Activated naive CD8-positive, alpha-beta T cell treated with anti-CD3 and anti-CD28 coated beads, Interleukin-2, amount 50 U/mL, for 24 hours (primary cell): ENCODE measurements around the gene DUSP2.

Experiments used
- ATAC-seq: fragments of 150-1000 bp; cut with Tn5 transposase; one replicate; pipeline ENCODE4 v1.10.0; 2021
- DNase-seq: peaks from one replicate; pipeline ENCODE4 v3.0.0; 2021
- H3K27ac Mint-ChIP-seq: one replicate; pipeline ENCODE4 v1.8.0; 2021; ENCODE audit warnings: mild to moderate bottlenecking, mixed read lengths
- H3K27me3 Mint-ChIP-seq: one replicate; pipeline ENCODE4 v1.8.0; 2021; ENCODE audit warnings: mixed read lengths
- H3K36me3 Mint-ChIP-seq: one replicate; pipeline ENCODE4 v1.8.0; 2021; ENCODE audit warnings: low read depth, mixed read lengths
- H3K4me1 Mint-ChIP-seq: one replicate; pipeline ENCODE4 v1.8.0; 2021; ENCODE audit warnings: mixed read lengths
- H3K4me3 Mint-ChIP-seq: one replicate; pipeline ENCODE4 v1.8.0; 2021; ENCODE audit warnings: mild to moderate bottlenecking, moderate library complexity, mixed read lengths
- H3K9me3 Mint-ChIP-seq: one replicate; pipeline ENCODE4 v1.8.0; 2021; ENCODE audit warnings: mixed read lengths

The DUSP2 gene

DNA sequence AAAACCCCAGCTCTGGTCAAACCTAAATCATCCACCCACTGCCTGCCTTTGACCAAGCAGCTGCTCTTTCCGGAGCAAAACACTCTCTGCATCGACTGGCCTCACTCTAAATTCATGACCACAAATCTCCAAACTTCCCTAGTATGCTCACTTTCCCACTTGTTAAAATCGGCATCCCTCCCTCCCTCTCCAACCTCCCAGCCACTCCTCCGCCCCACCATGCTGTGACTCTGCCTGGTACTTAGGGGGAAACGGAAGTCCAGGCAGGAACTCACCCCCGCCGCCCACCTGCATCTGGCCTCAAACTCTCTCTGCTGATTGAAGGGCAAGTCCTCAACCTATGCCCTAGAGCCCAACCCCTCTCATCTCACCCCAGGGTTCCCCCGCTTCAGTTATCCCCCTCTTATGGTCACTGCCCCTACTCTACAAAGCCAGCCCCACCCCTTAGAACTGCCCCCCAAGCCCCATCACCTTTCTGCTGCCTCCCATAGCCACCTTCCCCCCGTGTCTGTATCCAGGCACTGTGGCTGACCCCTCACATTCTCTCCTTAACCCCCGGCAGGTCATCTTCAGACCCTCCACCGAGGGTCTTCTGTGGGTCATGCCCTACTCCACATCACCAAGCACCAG, 25.0 kb downstream of the DUSP2 start:
- Mint-ChIP-seq H3K27me3 (peaks cover 40% of the 10 kb centered on the region), H3K9me3 (no peaks in the 10 kb centered on the region), H3K4me1 (peaks cover 19% of the 10 kb centered on the region), H3K36me3 (peaks cover 2% of the 10 kb centered on the region), H3K4me3 (no peak overlapping the region), H3K27ac (no peak overlapping the region)
- ATAC-seq, result no peak
- no peak for DNase-seq

DNA sequence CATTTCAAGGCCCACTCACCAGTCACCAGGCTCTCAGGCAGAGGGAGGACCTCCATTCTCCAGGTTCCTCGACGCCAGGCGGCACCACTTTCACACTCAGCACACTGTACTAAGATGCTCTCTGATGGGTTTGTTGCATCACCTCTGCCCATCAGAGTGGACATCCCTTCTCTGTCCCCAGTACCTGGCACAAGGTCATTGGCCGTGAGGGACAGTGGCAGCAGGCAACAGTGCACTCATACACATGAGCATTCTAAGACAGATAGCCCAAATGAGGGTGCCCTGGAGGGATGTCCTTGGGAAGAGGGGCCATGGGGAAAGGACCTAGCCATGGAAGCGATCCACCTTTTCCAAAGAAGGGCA, 25.9 kb downstream of the DUSP2 start:
- Mint-ChIP-seq H3K9me3 (no peaks in the 10 kb centered on the region), H3K36me3 (no peaks in the 10 kb centered on the region), H3K4me1 (peaks cover 19% of the 10 kb centered on the region), H3K27ac (no peak overlapping the region), H3K27me3 (peaks cover 39% of the 10 kb centered on the region), H3K4me3 (no peak overlapping the region)
- ATAC-seq (no peak), DNase-seq (no peak)

DNA sequence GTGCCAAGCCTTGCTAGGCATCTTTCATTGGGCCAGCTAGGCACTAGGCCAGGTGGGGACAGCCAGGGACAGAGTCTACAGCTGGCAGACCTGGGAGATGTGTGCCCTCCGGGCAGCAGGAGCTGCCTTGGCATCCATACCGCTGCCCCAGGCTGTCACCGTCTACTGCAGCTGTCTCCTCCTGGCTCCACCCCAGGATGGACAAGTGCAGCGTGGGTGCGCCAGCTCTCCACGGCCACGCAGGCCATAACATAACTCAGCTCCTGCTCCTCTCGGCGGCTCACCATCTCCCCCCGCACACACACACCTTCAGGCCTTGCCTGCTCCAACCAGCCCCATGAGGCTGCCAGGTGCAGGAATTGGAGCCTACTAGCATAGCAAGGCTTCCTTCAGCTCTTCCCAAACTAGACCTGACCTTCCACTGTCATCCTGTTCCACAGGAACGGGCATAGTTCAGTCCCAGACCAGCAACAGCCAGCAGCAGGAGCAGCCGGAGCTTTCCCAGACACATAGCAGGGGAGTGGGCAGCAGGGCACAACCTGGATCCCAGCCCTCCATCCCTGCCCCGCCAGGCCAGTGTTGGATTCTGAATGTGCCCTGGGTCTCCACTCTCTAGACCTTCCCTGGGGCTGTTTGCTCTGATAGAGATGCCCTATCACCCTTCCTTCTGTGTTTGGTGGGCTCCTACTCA, 26.4 kb downstream of the DUSP2 start:
- no peak overlapping the region for H3K27ac Mint-ChIP-seq
- no peak for ATAC-seq
- peaks cover 19% of the 10 kb centered on the region for H3K4me1 Mint-ChIP-seq
- no peak for DNase-seq
- no peak overlapping the region for H3K4me3 Mint-ChIP-seq
- peaks cover 39% of the 10 kb centered on the region for H3K27me3 Mint-ChIP-seq
- no peaks in the 10 kb centered on the region for H3K36me3 Mint-ChIP-seq
- H3K9me3 Mint-ChIP-seq, result no peaks in the 10 kb centered on the region

DNA sequence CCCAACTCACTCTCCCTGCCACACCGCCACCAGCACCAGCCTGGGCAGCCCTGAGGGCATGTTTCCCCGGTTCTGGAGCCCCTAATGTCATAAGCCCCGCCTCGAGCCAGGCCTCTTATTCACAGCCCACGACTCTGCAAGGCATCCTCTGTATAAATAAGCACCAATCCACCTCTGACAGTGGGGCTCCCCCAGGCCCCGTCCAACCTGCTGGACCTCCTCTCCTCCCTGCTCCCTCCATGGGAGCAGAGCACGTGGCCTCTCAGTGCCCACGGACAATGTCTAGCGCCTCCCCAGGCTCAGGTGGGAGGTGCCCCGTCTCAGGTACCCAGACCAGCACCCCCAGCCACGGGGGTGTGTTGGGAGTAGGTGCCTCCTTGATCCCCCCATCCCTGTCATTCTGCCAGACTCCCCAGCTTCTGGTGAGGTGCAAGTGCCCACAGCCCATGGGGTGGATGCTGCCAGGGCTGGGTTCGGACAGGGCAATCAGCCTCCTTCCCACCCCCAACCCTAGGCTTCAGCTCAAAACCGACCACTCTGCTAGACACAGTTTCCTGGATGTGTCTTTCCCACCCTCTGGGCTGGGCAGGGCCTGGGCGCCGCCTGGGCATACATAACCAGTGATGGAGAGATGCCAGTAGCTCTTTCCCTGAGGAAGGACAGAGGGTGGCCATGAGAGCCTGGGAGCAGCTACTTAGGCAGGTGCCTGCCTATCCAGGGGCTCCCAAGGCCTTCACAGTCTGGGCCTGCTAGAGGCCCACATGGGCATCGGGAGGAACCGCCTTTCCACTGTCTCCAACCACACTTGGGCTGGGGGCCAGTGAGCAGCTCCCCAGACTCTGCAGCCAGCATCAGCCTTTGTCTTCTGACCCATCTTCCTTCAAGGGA, 27.3 kb downstream of the DUSP2 start:
- Mint-ChIP-seq H3K27ac (no peak overlapping the region), H3K36me3 (no peaks in the 10 kb centered on the region), H3K4me3 (peak overlapping the region; percentile 65), H3K9me3 (no peaks in the 10 kb centered on the region), H3K27me3 (peaks cover 39% of the 10 kb centered on the region), H3K4me1 (peaks cover 19% of the 10 kb centered on the region)
- DNase-seq (no peak), ATAC-seq (no peak)

DNA sequence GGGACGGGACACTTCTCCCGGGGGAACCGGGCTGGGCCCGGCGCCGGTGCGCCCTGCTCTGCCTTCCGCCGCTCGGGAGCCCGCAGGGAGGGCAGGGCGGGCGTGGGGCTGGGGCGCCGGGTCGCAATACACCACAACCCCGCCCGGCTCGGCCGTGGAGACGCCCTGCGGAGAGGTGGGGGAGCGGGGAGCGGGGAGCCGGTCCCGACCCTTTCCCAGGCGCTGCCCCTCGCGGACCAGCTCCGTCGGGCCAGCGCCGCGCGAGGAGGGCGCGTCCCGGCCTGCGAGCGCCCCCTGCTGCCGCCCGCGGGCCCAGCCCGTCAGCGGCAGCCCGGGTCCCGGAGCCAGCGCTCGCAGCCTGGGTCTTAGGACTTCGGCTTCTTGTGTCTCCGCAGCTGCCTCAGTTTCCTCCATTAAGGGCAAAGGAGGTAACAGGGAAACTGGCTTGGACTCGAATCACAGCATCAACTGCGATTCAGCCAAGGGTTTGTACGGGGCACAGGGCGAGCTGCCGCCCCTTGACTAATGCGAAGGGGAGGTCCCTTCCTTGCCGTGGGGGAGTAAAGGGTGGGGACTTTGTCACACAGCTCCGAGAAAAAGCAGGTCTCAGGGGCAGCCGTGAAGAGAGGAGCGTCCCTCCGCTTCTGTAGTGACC, 28.2 kb downstream of the DUSP2 start:
- H3K27me3 Mint-ChIP-seq, result peaks cover 39% of the 10 kb centered on the region
- H3K27ac Mint-ChIP-seq, result no peak overlapping the region
- ATAC-seq, result peak; percentile 79
- peak overlapping the region; percentile 65 for H3K4me3 Mint-ChIP-seq
- no peaks in the 10 kb centered on the region for H3K36me3 Mint-ChIP-seq
- peaks cover 19% of the 10 kb centered on the region for H3K4me1 Mint-ChIP-seq
- peak; percentile 76 for DNase-seq
- H3K9me3 Mint-ChIP-seq, result no peaks in the 10 kb centered on the region

DNA sequence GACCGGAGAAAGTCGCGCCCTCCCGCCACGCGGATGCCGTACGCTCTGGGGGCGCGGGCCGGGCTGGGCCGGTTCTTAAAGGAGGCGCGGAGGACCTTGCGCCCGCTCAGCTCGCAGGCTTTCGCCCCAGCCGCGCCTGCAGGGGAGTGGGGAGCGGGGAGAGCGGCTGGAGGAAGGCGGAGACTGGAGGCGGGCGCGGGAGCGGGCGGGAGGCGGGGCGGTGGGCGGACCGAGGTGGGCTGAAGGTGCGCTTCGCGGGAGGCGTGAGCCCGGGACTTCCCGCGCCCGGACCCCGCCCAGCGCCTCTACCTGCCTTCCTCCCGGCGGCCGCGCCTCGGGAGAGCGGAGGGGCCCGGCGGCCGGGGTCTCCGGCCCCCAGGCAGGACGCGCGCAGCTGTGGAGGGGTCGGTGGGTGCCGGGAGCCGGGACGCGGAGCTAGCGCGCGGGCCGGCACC, 28.8 kb downstream of the DUSP2 start, which contains the start of gene ADRA2B:
TSS of gene ADRA2B (minus strand) at position 148 of the 455 bp plus-strand sequence. CDS start 422 bp downstream, outside the sequence.
- peaks cover 19% of the 10 kb centered on the region for H3K4me1 Mint-ChIP-seq
- no peaks in the 10 kb centered on the region for H3K36me3 Mint-ChIP-seq
- ATAC-seq (peak; percentile 33), DNase-seq (peak; percentile 71)
- H3K27ac Mint-ChIP-seq, result no peak within 1 kb of the TSS
- peak within 1 kb of the TSS; percentile 69 for H3K4me3 Mint-ChIP-seq
- peaks cover 36% of the 10 kb centered on the region for H3K27me3 Mint-ChIP-seq
- H3K9me3 Mint-ChIP-seq, result no peaks in the 10 kb centered on the region

DNA sequence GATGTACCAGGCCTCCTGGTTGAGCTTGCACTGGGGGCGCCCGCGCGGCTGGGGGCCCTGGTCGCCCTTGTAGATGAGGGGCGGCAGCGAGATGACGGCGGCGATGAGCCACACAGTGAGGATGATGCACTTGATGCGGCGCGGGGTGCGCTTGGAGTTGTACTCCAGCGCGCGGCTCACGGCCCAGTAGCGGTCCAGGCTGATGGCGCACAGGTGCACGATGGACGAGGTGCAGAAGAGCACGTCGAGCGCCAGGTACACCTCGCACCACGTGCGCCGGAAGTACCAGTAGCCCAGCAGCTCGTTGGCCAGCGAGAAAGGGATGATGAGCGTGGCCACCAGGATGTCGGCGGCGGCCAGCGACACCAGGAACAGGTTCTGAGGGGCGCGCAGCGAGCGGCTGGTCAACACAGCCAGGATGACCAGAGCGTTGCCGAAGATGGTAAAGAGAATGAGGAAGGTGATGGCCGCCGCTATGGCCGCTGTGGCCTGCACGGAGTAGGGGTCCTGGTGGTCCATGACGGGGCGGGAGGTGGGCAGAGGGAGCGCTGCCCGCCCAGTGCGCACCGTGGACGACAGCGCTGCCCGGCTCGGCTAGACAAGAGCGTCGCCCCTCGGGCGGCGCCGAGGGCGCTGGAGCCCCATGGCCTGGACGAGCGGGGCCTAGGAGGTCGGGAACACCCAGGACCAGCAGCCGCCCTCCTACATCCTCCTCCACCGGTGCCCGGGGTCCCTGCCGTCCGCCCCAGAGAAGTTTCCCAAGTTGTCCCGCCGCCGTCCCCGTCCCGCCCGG, 29.4 kb downstream of the DUSP2 start:
- Mint-ChIP-seq H3K4me3 (peak overlapping the region; percentile 69), H3K27ac (no peak overlapping the region), H3K27me3 (peaks cover 30% of the 10 kb centered on the region), H3K9me3 (no peaks in the 10 kb centered on the region), H3K4me1 (peaks cover 19% of the 10 kb centered on the region), H3K36me3 (no peaks in the 10 kb centered on the region)
- no peak for DNase-seq
- no peak for ATAC-seq

DNA sequence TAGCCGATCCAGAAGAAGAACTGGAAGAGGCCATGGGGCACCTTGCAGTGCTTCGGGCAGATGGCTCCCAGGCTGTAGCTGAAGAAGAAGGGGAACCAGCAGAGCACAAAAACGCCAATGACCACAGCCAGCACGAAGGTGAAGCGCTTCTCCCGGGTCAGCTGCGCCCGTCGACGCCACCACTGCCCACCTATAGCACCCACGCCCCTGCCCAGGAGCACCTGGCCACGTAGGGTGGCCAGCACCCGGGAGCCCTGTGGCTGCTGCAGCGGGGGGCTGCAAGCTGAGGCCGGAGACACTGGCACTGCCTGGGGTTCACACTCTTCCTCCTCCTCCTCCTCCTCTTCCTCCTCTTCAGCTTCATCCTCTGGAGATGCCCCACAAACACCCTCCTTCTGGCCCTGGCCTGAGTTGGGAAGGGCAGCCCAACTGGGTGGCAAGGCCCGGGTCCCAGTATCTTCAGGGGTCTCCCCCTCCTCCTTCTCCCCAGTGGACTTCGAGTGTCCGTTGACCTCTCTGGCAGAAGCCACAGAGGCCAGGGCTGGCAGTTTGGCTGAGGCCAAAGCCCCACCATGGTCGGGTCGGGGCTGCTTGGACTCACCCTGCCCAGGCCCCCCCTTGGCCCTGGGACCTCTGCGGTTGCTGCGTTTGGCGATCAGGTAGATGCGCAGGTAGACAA, 30.2 kb downstream of the DUSP2 start:
- ATAC-seq, result no peak
- H3K27me3 Mint-ChIP-seq, result peaks cover 22% of the 10 kb centered on the region
- H3K4me3 Mint-ChIP-seq, result peak overlapping the region; percentile 69
- H3K27ac Mint-ChIP-seq, result no peak overlapping the region
- H3K9me3 Mint-ChIP-seq, result no peaks in the 10 kb centered on the region
- DNase-seq, result no peak
- H3K4me1 Mint-ChIP-seq, result peaks cover 13% of the 10 kb centered on the region
- no peaks in the 10 kb centered on the region for H3K36me3 Mint-ChIP-seq

DNA sequence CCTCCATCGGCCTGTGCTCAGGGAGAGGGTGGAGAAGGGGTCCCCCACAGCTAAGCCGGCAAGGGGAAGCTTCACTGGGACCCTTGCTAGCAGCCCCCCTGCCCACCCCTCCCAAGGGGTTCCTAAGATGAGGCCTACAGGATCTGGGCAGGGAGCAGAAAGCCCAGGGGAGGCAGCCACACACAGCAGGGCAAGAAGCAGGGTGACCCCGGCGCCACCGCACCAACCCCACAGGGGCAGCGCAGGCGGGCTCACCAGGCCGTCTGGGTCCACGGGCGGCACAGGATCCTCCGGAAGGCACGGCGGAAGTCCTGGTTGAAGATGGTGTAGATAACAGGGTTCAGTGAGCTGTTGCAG, 30.7 kb downstream of the DUSP2 start:
- Mint-ChIP-seq H3K27ac (no peak overlapping the region), H3K36me3 (no peaks in the 10 kb centered on the region), H3K9me3 (no peaks in the 10 kb centered on the region), H3K27me3 (peaks cover 17% of the 10 kb centered on the region), H3K4me3 (no peak overlapping the region), H3K4me1 (peaks cover 11% of the 10 kb centered on the region)
- ATAC-seq, result no peak
- no peak for DNase-seq

DNA sequence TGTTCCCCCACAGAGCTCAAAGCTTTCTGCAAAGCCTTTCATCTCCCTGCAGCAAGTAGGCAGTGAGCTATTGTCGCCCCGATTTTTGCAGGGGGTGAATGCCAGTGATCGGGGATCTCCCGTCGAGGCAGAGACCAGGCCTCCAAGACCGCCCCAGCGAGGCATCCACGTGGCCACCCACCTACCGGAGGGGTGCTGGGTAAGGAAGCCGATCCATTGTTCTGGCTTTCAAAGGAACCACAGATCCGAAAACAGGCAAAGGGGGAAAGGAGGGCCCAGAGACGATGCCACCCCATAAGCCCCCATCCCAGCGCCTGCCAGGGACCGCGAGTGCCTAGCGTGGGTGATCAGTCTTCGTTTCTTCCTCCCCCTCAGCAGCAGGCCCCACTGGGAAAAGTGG, 31.3 kb downstream of the DUSP2 start:
- no peak overlapping the region for H3K27ac Mint-ChIP-seq
- H3K36me3 Mint-ChIP-seq, result no peaks in the 10 kb centered on the region
- no peak overlapping the region for H3K4me3 Mint-ChIP-seq
- no peak for ATAC-seq
- H3K9me3 Mint-ChIP-seq, result no peaks in the 10 kb centered on the region
- peaks cover 11% of the 10 kb centered on the region for H3K4me1 Mint-ChIP-seq
- no peak for DNase-seq
- H3K27me3 Mint-ChIP-seq, result peaks cover 11% of the 10 kb centered on the region

DNA sequence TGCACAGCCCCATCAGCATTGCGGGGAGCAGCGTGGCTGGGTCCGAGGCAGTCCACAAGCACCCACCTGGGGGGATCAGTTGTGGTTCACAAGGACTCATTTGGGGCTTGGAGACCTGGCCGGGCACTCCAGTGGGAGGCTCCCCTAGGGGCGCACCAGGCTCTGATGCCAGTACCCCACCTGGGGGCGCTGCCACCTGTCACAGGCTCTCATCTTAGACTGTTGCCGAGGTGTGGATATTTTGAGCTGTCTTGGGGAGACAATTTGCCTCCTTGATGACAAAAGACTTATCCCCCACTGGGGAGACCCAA, 31.9 kb downstream of the DUSP2 start:
- Mint-ChIP-seq H3K4me3 (no peak overlapping the region), H3K9me3 (no peaks in the 10 kb centered on the region), H3K36me3 (no peaks in the 10 kb centered on the region), H3K27me3 (peaks cover 7% of the 10 kb centered on the region), H3K4me1 (peaks cover 11% of the 10 kb centered on the region), H3K27ac (no peak overlapping the region)
- DNase-seq (peak; percentile 47), ATAC-seq (no peak)

DNA sequence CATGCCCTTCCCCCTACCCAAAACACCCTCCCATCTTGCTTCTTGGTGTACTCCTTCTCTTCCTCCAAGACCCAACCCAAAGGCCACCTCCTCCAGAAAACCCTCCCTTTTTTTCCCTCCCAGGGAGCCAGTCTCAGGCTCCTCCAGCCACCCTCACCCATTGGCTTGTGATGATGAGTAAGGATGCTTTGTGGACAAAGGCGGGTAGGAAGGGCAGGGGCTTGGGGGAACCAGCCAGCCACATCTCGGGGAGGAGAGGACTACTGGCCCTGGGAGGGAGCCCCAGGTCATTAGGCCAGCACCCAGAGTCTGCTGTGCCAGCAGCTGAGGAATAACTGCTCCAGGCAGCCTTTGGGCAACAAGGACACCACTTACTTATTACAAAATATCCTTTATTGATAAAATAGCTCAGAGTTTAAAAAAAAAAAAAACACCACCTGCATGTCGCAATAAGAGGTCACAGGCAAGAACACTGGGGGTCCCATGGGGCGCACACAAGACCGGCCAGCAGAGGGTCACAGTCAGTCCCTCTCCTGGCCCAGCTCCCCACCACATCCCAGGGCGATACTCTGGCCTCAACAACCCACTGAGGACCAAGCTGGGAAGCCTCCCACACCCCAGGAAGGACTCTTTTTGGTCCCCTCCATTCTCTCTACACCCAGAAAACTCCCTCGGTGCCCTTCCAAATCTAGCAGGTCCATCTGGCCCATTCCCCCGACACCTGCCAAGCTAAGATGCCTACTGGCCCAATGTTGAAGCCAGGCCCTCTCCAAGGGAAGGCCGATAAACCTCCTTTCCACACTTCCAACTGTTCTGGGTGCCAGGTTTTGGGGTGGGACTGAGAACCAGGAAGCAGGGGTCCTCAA, 32.5 kb downstream of the DUSP2 start:
- no peak for ATAC-seq
- peaks cover 10% of the 10 kb centered on the region for H3K4me1 Mint-ChIP-seq
- DNase-seq, result no peak
- H3K36me3 Mint-ChIP-seq, result no peaks in the 10 kb centered on the region
- no peak overlapping the region for H3K27ac Mint-ChIP-seq
- no peaks in the 10 kb centered on the region for H3K9me3 Mint-ChIP-seq
- H3K4me3 Mint-ChIP-seq, result no peak overlapping the region
- H3K27me3 Mint-ChIP-seq, result peaks cover 7% of the 10 kb centered on the region
